GM23248 (cell line): Measurements from ENCODE around the gene AJM1. TPM values are rescaled to one million over a fixed set of nuclear protein-coding genes. Genes with fewer than 3 reads are reported as not detected.
A peak's percentile ranks its signal among the peaks of the same experiment; 100 is the strongest.

Experiments used
- DNase-seq: peaks from one replicate; pipeline ENCODE4 v3.0.0-alpha.2; 2015
- H2AFZ ChIP-seq: fragments of 200-600 bp; sonication (generic); 2 replicates; pipeline ENCODE4 v1.6.1; 2016; ENCODE audit warnings: antibody characterized with exemption
- H3F3A ChIP-seq: fragments of 200-600 bp; sonication (generic); 2 replicates; pipeline ENCODE4 v1.6.1; 2016; ENCODE audit warnings: mild to moderate bottlenecking, antibody characterized with exemption, mixed run types; ENCODE audit not compliant: insufficient read depth
- H3K27ac ChIP-seq: fragments of 200-600 bp; sonication (generic); 2 replicates; pipeline ENCODE4 v1.5.1; 2016; ENCODE audit warnings: mild to moderate bottlenecking
- H3K27me3 ChIP-seq: fragments of 200-600 bp; sonication (generic); replicated peaks from 2 replicates; pipeline ENCODE4 v1.6.1; 2016; ENCODE audit warnings: mild to moderate bottlenecking; ENCODE audit not compliant: insufficient read depth
- H3K36me3 ChIP-seq: fragments of 200-600 bp; sonication (generic); 2 replicates; pipeline ENCODE4 v1.6.1; 2016; ENCODE audit warnings: low read depth, mild to moderate bottlenecking
- H3K4me1 ChIP-seq: fragments of 200-600 bp; sonication (generic); 2 replicates; pipeline ENCODE4 v1.6.1; 2016; ENCODE audit warnings: mild to moderate bottlenecking; ENCODE audit not compliant: insufficient read depth
- H3K4me2 ChIP-seq: fragments of 200-600 bp; sonication (generic); one replicate; pipeline ENCODE4 v1.6.1; 2016; ENCODE audit warnings: mild to moderate bottlenecking; ENCODE audit not compliant: unreplicated experiment
- H3K4me3 ChIP-seq: fragments of 200-600 bp; sonication (generic); 2 replicates; pipeline ENCODE4 v1.5.1; 2016; ENCODE audit warnings: mild to moderate bottlenecking
- H3K79me2 ChIP-seq: fragments of 200-600 bp; sonication (generic); 2 replicates; pipeline ENCODE4 v1.6.1; 2016; ENCODE audit warnings: mild to moderate bottlenecking; ENCODE audit not compliant: insufficient read depth
- H3K9ac ChIP-seq: fragments of 200-600 bp; sonication (generic); 2 replicates; pipeline ENCODE4 v1.6.1; 2016; ENCODE audit warnings: mild to moderate bottlenecking
- H3K9me2 ChIP-seq: fragments of 200-600 bp; sonication (generic); 2 replicates; pipeline ENCODE4 v1.6.1; 2016; ENCODE audit warnings: mixed run types, mild to moderate bottlenecking, moderate library complexity; ENCODE audit not compliant: insufficient read depth
- H3K9me3 ChIP-seq: fragments of 200-600 bp; sonication (generic); one replicate; pipeline ENCODE4 v1.6.1; 2017; ENCODE audit warnings: low read depth
- H4K20me1 ChIP-seq: fragments of 200-600 bp; sonication (generic); 2 replicates; pipeline ENCODE4 v1.6.0; 2016; ENCODE audit not compliant: insufficient read depth
- EZH2 ChIP-seq: fragments of 200-600 bp; sonication (generic); IDR thresholded peaks from 2 replicates; pipeline ENCODE4 v1.6.1; 2018; ENCODE audit warnings: antibody characterized with exemption, mild to moderate bottlenecking; ENCODE audit not compliant: insufficient read depth, poor library complexity, severe bottlenecking
- EZH2phosphoT487 ChIP-seq: fragments of 200-600 bp; sonication (generic); IDR thresholded peaks from 2 replicates; pipeline ENCODE4 v1.6.1; 2018; ENCODE audit warnings: antibody characterized with exemption, moderate library complexity, mild to moderate bottlenecking, low read depth; ENCODE audit not compliant: insufficient read depth
- WGBS, 2 experiments: methylation state at CpG; one replicate each; pipeline ENCODE4 v1.1.6; 2015 to 2017; ENCODE audit warnings: low lambda C conversion rate in 2 of 2, low coverage in 1 of 2; ENCODE audit errors: missing lambda C conversion rate in 2 of 2; 5-methylcytosine and 5-hydroxymethylcytosine counted together
- in situ Hi-C: fragments of 300-500 bp; cut with MboI; formaldehyde crosslinking; loops from 2 replicates; pipeline ENCODE4 v1.15.0; 2020
- polyA plus RNA-seq: library from polyadenylated mRNA; unstranded; fragments of >200 nt; fragmentation: Nextera tagmentation; extraction: Ambion mirVana; gene quantifications from 2 replicates; pipeline ENCODE4 v1.2.1, GENCODE V29; 2016
- total RNA-seq: library from RNA; depleted of rRNA; stranded (reverse); fragments of >200 nt; shearing (Covaris generic); gene quantifications from 2 replicates; pipeline ENCODE4 v1.2.3, GENCODE V29; 2014

AJM1 gene
- total and polyA plus RNA-seq, 2 experiments from 2014 or later = 1.1 to 1.4 TPM

GRCh38 chr9:136849038-136849959 lies 7.0 kb downstream of the AJM1 start, which contains the start of gene PHPT1:
Gene PHPT1 (plus strand): TSS chr9:136849409. CDS start chr9:136849431, 22 bp downstream.
- Histone ChIP-seq H3K27me3 (0 out of 2 replicates have a peak, but pooled peaks cover 3% of the 10 kb centered on the region), H3K27ac (peak within 1 kb of the TSS; percentile 82), H3K9me3 (no peaks in the 10 kb centered on the region), H3K4me1 (no peaks in the 10 kb centered on the region), H3K9me2 (no peaks in the 10 kb centered on the region), H3K79me2 (peaks cover 7% of the 10 kb centered on the region; the same call in 1 of the 2 replicates), H4K20me1 (no peaks in the 10 kb centered on the region), H3K4me3 (peak within 1 kb of the TSS; percentile 84), H3K9ac (peak within 1 kb of the TSS; percentile 83), H3F3A (no peaks in the 10 kb centered on the region), H3K36me3 (no peaks in the 10 kb centered on the region), H3K4me2 (peak within 1 kb of the TSS; percentile 89), H2AFZ (peak within 1 kb of the TSS; percentile 62; the same call in 1 of the 2 replicates)
- 1% methylated on average over 33 to 77 of the region's 77 CpGs for WGBS, 2 experiments
- in situ Hi-C loops = no loop called here
- peak; percentile 100 for DNase-seq
- TF ChIP-seq EZH2 (no peak), EZH2phosphoT487 (no peak)

GRCh38 chr9:136849960-136850865 lies 7.9 kb downstream of the AJM1 start:
- Histone ChIP-seq H3K9me3 (no peaks in the 10 kb centered on the region), H3K27ac (peak overlapping the region; percentile 19; the same call in 1 of the 2 replicates), H2AFZ (no peak overlapping the region), H3K27me3 (0 out of 2 replicates have a peak, but pooled peaks cover under 1% of the 10 kb centered on the region), H4K20me1 (no peaks in the 10 kb centered on the region), H3K36me3 (no peaks in the 10 kb centered on the region), H3K79me2 (peaks cover 7% of the 10 kb centered on the region; the same call in 1 of the 2 replicates), H3K9me2 (no peaks in the 10 kb centered on the region), H3K4me2 (peak overlapping the region; percentile 89), H3K4me1 (no peaks in the 10 kb centered on the region), H3F3A (no peaks in the 10 kb centered on the region), H3K4me3 (peak overlapping the region; percentile 84), H3K9ac (peak overlapping the region; percentile 83)
- DNase-seq = no peak
- WGBS, 2 experiments = 43 to 46% methylated on average over 40 to 41 of the region's 43 CpGs
- in situ Hi-C loops = no loop called here
- TF ChIP-seq EZH2phosphoT487 (no peak), EZH2 (no peak)

DNA sequence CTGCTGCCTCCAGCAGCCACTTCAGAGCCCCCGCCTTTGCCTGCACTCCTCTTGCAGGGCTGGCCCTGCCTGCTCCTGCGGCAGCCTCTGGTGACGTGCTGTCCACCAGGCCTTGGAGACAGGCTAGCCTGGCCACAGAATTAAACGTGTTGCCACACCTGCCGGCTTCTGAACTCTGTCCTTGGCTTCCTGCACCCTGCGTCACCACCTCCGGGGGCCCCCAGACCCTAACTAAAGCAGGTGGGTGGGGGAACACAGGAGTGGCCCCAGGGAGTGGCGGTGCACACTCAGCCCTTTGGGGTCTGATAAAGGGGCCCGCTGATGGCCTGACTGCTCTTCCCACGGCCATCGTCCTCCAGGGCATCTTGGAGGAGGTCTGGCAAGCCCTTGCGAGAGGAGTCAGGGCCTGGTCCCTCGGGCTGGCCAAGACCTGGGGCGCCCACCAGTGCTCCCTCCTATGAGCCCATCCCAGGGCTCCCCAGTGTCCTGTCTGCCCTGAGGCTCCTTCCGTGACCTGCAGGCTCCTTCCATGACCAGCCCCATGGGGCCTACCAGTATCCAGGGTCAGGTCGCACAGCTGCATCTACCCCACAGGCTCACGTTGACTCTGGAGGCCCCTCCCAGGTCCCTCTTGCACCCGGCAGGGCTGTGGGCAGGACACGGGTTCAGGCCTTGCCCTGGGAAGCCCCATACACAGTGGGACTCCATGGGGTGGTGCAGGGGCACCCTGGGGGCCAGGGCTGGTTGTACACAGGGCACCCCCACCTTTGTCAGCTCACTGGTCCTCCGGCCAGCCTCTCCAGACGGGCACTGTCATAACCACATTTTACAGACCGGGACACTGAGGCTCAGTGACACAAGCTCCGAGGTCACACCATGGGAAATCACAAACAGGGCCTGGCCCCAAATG lies 8.8 kb downstream of the AJM1 start:
- H3K4me1 ChIP-seq = no peaks in the 10 kb centered on the region

More for the DNA sequence above, 8.8 kb downstream of the AJM1 start:
- 76 to 79% methylated on average over 23 of the region's 23 CpGs for WGBS, 2 experiments
- H3K9me2 ChIP-seq = no peaks in the 10 kb centered on the region
- H3K27me3 ChIP-seq = no peaks in the 10 kb centered on the region
- TF ChIP-seq EZH2phosphoT487 (no peak), EZH2 (no peak)
- H3K79me2 ChIP-seq = peaks cover 7% of the 10 kb centered on the region; the same call in 1 of the 2 replicates
- DNase-seq = no peak
- H3K9ac ChIP-seq = no peak overlapping the region; the same call in 1 of the 2 replicates
- no peaks in the 10 kb centered on the region for H3K36me3 ChIP-seq
- H2AFZ ChIP-seq = no peak overlapping the region
- H3K9me3 ChIP-seq = no peaks in the 10 kb centered on the region
- H3K27ac ChIP-seq = no peak overlapping the region
- H4K20me1 ChIP-seq = no peaks in the 10 kb centered on the region
- no peaks in the 10 kb centered on the region for H3F3A ChIP-seq
- H3K4me2 ChIP-seq = peak overlapping the region; percentile 89
- in situ Hi-C loops = no loop called here
- no peak overlapping the region for H3K4me3 ChIP-seq
